Measurements from ENCODE around the gene RPS18.

DNA sequence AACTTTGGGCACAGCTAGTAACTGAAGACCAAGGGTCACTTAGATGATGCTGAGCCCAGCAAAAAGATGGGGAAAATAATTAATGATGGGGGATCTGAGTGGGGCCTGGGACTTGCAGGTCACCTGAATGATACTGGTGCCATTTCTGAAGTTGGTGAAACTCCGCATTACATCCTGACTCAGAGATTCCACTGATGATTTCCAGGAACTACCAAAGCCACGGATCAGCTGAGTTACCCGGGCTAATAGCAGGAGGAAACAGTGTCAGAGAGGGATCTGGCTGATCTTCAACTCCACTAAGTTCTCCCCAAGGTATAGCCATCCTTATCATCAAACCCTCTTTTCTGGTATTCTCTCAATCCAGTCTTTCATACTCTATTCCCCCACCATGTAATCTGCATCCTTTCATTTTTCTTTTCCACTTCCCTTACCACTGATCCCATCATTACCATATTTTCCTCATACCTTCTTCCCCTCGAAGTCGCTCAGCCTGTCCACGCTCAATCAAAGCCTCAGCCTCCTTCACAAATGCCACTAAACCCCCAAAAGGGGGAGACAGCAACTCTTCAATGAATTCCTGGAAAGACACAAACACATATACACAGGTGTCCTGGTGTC lies 20.4 kb upstream of the RPS18 start:
- TF ChIP-seq GATA2 (IDR thresholded peaks at IDR 0.05; ENCODE audit: low read depth, low read length): no peak
- TF ChIP-seq GATA3 (IDR thresholded peaks at IDR 0.05; ENCODE audit: low read depth, low read length): no peak

Measured in SH-SY5Y (cell line).